HG03342 (cell line): ENCODE data around the gene MCHR2.

Experiments
- ATAC-seq: cut with Tn5 transposase; IDR thresholded peaks from one replicate; pipeline ENCODE4 v1.9.1; 2021; ENCODE audit warnings: mild to moderate bottlenecking, moderate library complexity; ENCODE audit not compliant: unreplicated experiment

Gene MCHR2

GRCh38 chr6:99905209-99906106, 88.6 kb downstream of the MCHR2 start:
- peak; percentile 98 for ATAC-seq

GRCh38 chr6:99901596-99902384, 92.2 kb downstream of the MCHR2 start:
- ATAC-seq = no peak

- no peak for ATAC-seq
Measured at GRCh38 chr6:99894815-99895214, 99.2 kb downstream of the MCHR2 start.

- ATAC-seq = no peak
Measured at GRCh38 chr6:99887066-99887465, 107.0 kb downstream of the MCHR2 start.

GRCh38 chr6:99885051-99885450, 109.0 kb downstream of the MCHR2 start:
- no peak for ATAC-seq

- ATAC-seq = no peak
Measured at GRCh38 chr6:99882128-99882702, 111.8 kb downstream of the MCHR2 start.

- ATAC-seq = no peak
Measured at GRCh38 chr6:99879431-99879830, 114.6 kb downstream of the MCHR2 start.

- no peak for ATAC-seq
Measured at GRCh38 chr6:99875068-99875467, 119.0 kb downstream of the MCHR2 start.

GRCh38 chr6:99873084-99873483, 120.9 kb downstream of the MCHR2 start:
- no peak for ATAC-seq

GRCh38 chr6:99871641-99872040, 122.4 kb downstream of the MCHR2 start:
- ATAC-seq = no peak
